GM12865 (cell line): ENCODE results near the gene RAB11FIP3.

Experiments used
- DNase-seq: peaks from one replicate; pipeline ENCODE4 v3.0.0; 2010; ENCODE audit warnings: low read depth
- H3K4me3 ChIP-seq: 2 replicates; pipeline ENCODE4 v1.5.1; 2011; ENCODE audit warnings: mild to moderate bottlenecking, low read depth, low read length, control low read depth
- TF ChIP-seq, protein P1 (sequence below): IDR thresholded peaks from 2 replicates; pipeline ENCODE4 v1.5.1; 2011; ENCODE audit warnings: low read length, control low read depth, low read depth, inconsistent platforms; ENCODE audit not compliant: insufficient read depth; ENCODE audit errors: missing control alignments

Gene RAB11FIP3

DNA sequence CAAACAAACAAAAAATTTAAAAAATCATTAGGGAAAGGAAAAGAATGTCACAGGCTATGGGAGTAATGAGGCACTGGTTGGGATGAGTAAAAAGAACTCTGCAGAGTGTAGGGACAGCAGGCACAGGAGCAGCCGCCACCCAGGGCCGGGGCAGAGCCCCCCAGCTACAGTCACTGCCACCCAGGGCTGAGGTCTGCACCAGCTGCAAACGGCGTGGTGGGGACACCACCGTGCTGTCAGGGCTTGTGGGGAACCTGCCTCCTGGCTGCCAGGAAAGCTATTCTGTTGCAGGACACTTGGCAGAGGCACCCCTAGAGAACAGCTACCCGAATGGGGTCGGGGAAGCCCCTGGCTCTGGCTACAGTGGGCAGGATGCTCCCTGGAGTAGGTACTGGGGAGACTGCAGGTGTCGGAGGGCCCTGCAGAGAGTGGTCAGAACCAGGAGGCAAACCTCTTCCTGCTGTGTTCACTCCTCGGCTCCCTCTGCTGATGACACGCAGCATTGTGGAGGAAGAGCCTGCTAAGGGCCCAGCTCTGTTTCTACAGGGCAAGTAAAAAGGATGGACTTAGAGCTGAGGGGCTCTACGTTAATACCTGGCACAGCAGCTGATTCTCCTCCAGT lies 69.8 kb downstream of the RAB11FIP3 start:
- H3K4me3 ChIP-seq, result no peak overlapping the region
- TF ChIP-seq, protein P1, sequence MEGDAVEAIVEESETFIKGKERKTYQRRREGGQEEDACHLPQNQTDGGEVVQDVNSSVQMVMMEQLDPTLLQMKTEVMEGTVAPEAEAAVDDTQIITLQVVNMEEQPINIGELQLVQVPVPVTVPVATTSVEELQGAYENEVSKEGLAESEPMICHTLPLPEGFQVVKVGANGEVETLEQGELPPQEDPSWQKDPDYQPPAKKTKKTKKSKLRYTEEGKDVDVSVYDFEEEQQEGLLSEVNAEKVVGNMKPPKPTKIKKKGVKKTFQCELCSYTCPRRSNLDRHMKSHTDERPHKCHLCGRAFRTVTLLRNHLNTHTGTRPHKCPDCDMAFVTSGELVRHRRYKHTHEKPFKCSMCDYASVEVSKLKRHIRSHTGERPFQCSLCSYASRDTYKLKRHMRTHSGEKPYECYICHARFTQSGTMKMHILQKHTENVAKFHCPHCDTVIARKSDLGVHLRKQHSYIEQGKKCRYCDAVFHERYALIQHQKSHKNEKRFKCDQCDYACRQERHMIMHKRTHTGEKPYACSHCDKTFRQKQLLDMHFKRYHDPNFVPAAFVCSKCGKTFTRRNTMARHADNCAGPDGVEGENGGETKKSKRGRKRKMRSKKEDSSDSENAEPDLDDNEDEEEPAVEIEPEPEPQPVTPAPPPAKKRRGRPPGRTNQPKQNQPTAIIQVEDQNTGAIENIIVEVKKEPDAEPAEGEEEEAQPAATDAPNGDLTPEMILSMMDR, result peak; percentile 31

DNA sequence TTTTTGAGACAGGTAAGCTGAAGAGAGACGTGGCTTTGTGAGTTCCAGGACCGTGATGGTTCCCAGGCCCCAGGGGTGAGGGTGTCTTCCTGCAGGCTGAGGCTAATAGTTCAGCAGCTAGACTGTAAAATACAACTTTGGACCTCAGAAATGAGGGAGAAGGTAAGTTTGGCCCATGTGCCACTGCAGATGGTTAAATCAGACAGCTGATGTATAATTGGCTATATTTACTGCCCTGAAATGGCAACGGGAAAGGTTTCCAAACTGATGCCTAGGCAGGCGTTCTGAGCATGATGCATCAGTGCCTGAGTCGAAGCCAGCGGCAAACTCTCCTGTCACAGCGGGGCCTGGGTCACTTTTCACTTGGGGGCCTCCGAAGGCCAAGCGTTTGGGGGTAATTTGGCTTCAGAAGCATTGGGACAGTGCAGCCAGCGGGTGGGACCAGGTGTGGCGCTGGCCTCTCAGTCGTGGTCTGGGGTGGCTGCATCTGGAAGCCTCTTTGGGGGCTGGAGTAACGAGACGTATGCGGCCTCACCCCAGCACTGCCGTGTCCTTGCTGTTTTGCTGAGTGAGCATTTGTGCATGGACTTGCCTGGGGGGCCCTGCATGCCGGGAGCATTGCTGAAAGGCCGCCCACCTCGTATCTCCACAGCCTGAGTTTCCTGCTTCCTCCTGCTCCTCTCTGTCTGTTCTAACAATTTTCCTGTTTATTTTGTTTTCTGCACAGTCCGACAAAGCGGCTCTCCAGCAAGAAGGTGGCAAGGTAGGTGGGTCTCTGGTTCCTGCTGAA lies 70.8 kb downstream of the RAB11FIP3 start:
- H3K4me3 ChIP-seq, result no peak overlapping the region
- TF ChIP-seq, protein P1, result no peak

More for the DNA sequence above, 69.8 kb downstream of the RAB11FIP3 start:
- peak; percentile 66 for DNase-seq

DNA sequence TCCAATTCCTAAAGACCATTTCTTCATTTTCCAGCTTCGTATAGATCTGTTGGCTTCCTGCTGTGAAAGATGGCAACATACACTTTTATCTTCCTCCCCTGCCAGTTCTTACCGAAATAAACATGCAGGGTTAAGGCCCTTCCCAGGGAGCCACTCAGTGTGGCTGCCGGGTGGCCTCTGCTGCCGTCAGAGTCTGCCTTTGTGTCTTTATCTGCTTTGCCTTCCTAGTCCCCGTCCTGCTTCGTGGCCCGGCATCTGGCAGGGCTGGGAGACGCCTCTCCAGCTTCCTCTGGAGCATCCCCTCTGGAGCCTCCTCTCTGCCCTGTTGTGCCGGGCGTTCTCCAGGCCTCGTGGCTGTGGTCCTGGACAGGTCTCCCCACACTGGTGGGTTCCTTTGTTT lies 71.8 kb downstream of the RAB11FIP3 start:
- TF ChIP-seq, protein P1, result no peak
- no peak overlapping the region for H3K4me3 ChIP-seq
- no peak for DNase-seq

More for the DNA sequence above, 70.8 kb downstream of the RAB11FIP3 start:
- DNase-seq, result no peak

DNA sequence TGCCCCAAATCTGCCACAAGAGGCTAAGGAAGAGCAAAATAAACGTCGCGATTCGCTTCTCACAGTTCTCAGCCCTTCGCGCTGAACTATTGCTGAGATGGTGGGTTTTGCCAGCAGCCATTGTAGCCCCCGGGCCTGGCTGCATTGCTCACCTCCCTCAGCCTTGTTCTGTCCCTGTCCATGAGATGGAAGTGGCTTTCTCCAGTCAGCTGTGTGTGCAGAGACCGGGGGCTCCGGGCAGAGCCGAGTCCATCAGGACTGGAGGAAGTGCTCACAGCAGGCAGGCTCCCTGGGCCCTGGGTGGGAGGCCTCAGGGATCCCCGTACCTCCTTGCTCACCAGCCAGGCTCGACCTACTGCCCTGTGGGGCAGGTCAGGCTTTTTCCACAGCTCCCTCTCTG lies 74.5 kb downstream of the RAB11FIP3 start:
- no peak overlapping the region for H3K4me3 ChIP-seq
- TF ChIP-seq, protein P1, result no peak
- no peak for DNase-seq

DNA sequence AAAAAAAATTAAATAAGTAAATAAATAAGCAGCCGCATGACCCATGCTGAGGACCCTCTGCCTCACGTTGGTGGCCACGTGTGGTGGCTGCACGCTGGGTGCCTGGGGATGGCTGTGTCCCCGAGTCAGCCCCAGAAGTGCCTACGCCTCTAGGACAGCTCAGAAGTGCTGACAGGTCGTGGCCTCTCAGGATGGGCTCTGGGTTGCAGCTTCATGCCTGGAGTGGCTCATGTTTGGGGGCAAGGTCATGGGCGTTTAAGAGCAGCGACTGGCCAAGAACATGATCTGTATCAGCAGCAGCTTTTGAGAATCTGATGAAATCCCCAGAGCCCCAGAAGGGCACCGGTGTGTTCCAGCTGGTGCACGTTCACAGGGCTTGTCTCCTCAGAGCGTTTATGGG lies 75.3 kb downstream of the RAB11FIP3 start:
- TF ChIP-seq, protein P1, result no peak

DNA sequence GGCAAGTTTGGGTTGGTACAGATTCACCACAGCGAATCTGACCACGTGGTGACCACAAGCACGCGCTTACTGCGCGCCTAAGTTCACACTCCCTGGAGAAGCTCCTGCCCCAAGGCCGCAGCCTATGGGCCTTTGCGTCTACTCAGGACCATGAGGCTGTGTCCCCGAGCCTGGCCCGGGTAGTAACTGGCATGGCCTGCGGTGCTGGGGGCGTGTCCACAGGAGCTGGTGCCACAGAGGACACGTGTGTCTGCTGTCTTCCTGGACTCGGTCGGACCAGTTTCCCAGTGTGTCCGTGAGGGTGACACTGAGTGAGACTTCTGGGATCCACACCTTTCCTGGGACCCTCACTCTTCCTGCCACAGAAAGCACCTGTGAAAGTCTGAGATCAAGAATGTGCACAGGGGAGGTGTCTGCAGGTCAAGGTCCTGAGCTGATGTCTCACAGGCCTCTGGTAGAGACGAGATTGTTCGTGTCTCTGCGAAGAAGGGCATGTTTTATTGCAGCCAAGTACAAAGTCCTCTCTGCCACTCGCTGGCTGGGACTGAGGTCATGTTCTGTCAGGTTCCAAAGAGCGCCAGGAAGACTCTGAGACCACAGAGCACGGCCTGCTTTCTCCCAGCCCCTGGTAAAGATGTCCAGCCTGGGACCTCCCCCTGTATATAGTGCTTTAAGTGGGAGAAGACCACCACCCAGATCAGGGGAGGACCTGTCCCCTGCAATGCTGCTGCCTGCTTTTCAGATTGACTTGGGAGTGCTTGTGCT lies 76.9 kb downstream of the RAB11FIP3 start:
- DNase-seq, result no peak
- H3K4me3 ChIP-seq, result no peak overlapping the region
- TF ChIP-seq, protein P1, result no peak

More for the DNA sequence above, 75.3 kb downstream of the RAB11FIP3 start:
- no peak for DNase-seq
- no peak overlapping the region for H3K4me3 ChIP-seq
